GM12892 (cell line): ENCODE results near the gene CPSF3.

Source experiments
- POLR2A ChIP-seq: IDR thresholded peaks from 2 replicates; pipeline ENCODE4 v1.6.1; 2011; ENCODE audit warnings: low read depth, low read length, control low read depth
- POLR2AphosphoS5 ChIP-seq: IDR thresholded peaks from 2 replicates; pipeline ENCODE4 v1.6.1; 2011; ENCODE audit warnings: low read depth, low read length, control low read depth
- TAF1 ChIP-seq: IDR thresholded peaks from 2 replicates; pipeline ENCODE4 v1.6.1; 2011; ENCODE audit warnings: low read depth, mild to moderate bottlenecking, control low read depth, low read length, borderline replicate concordance

- TF ChIP-seq TAF1 (no peak), POLR2AphosphoS5 (no peak), POLR2A (no peak)
Observed at GRCh38 chr2:9519250-9519649, 95.8 kb downstream of the CPSF3 start.
